Activated CD8-positive, alpha-beta memory T cell treated with anti-CD3 and anti-CD28 coated beads for 4 hours (primary cell): ENCODE measurements around the gene APOM.

Experiments
- DNase-seq, 2 donors: peaks; one replicate each; pipeline ENCODE4 v3.0.0-alpha.2; 2020; ENCODE audit warnings: low read depth in 2 of 2

The APOM gene

GRCh38 chr6:31658158-31658688 lies 2.5 kb downstream of the APOM start:
- DNase-seq: no peak

- DNase-seq: no peak
Measured at GRCh38 chr6:31658983-31659648, 3.4 kb downstream of the APOM start.

DNA sequence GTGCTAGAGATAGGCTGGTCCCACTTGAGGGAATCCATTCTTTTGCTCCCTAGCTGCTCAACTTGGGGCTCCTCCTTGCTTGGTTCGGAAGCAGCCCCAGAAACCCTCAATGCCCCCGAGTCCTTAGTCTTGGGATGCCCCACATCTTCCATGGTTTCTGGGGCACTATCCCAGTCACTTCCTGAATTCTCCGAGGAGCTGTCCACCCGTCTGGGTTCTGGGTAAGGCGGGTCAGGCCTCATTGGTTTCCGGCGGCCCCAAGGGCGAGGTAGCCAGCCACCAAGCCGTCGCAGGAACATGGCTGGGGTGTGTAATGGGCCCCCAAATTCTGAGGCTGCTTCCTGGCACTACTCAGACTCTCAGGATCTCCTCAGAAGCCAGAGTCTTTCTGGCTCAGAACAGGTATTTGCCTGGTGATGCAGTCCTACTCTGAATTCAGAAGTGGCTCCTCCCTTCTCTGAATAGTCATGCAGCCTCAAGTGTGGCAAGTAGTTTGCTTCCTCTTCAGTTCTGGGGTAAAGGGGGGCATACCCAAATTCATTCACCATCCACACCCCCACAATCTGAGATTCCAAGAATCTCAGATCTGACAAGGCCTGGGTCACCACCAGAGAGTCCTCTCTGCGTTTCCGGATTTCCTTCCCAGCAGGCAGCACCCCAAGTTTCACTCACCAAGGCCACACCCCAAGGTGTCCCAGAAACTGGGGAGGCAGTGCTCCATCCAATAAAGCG lies 4.1 kb downstream of the APOM start:
- no peak for DNase-seq

DNA sequence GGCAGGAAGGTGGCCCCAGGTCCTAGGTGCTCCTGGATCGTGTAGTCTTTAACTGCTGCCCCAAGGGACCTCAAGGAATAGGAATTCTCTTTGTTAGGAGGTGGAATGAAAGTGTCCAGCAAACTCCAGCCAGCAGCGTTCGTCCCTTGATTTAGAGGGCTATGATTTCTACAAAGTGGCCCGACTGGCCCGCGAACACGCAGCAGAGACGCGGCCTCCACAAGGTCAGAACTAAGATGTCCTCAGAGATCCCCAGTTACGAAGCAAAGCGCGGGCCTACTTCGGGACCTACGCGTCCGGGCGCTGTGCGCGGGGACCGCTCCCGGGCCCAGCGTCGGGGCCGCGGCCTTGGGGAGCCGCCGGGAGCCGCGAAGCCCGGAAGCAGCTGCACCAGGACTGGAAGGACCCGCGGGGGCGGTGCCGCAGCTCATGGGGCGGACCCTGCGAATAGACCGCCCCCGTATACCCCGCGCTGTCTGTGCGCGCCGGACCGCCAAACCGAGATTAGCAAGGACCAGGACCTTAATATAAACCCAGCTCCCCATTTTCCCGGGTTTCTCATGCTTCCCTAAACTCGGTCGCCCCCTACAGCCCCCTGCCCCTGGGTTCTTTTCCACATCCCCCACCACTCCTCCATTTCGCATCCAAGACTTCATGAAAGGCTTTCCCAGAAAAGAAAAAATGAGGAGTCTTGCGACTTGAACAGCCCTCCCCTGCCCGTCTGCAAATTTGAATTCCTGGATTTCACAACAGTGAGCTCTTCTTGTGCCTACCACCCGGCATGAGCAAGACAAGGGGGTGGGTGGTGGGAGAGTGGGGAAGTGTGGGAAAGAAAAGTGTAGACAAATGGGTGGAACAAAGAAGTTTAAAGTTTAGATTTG lies 4.9 kb downstream of the APOM start, which contains the start of gene C6orf47:
Gene C6orf47, minus strand, starts transcription at position 398 of the 881 bp plus-strand sequence. CDS start 831 bp downstream, outside the sequence.
- DNase-seq: peak; percentile 56

DNA sequence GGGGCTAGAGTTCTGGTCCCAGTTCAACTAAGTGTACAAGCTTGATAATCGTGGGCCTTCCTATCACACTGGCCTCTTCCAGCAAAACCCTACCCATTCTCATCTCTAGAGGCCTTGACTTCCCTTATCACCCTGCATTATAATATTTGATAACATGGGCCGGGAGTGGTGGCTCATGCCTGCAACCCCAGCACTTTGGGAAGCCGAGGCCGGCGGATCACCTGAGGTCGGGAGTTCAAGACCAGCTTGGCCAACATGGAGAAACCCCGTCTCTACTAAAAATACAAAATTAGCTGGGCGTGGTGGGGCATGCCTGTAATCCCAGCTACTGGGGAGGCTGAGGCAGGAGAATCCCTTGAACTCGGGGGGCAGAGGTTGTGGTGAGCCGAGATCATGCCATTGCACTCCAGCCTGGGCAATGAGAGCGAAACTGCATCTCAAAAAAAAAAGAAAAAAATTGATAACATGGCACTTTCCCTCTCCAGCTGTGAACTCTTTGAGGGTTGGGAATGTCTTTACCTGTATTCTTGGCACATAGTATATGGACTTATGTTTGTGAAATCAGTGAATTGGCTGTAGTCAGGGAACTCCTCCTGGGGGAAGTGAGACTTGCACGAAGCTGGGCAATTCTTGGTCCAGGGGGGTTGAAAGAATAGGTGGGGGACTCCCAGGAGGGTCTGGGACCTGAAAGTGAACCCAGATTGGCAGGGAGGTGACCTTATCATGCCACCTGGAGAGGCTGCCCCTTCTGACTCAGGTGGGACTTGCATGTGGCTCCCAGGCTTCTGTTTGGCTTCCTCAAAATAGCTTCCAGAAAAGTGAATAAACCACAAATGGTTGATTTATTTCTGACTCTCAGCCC lies 5.8 kb downstream of the APOM start:
- no peak for DNase-seq

GRCh38 chr6:31662124-31662723 lies 6.5 kb downstream of the APOM start:
- DNase-seq: no peak

- DNase-seq: no peak
Measured at GRCh38 chr6:31663126-31663960, 7.6 kb downstream of the APOM start.

GRCh38 chr6:31663961-31664789 lies 8.5 kb downstream of the APOM start:
- no peak for DNase-seq

DNA sequence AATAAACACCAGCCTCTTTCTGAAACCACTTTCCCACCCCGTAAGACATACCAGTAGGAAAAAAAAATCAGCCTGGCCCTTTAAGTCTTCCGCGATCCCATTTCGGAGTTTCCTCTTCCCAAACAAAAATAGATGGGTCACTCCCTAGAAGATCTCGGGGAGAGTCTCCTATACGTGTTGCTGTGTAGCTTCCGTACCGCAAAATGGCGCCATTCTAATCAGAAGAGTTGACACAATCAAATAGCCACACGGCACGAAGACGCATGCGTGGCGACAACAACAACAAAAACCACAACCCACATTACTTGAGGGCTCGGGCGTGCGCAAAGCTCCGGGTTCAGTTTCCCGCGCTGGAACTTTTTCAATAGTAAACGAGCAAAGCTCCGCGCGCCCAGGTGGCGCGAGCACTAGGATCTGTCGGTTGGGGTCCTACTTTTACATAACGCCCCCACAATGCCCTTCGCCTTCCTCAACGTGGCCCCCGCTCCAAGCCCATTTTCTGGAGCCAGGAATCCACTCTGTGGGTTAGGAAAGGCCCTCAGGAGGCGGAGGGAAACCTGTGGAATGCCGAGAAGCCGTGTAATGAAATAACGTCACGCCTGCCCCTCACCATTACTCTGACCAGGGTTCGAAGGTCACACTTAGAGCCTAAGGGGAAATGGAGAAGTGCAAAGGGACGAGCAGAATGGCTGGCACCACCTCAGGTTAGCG lies 9.3 kb downstream of the APOM start, which contains the start of gene GPANK1:
Gene GPANK1, minus strand, starts transcription at position 208 of the 711 bp plus-strand sequence. CDS start 519 bp downstream, outside the sequence.
- DNase-seq: peak; percentile 75 to 85

DNA sequence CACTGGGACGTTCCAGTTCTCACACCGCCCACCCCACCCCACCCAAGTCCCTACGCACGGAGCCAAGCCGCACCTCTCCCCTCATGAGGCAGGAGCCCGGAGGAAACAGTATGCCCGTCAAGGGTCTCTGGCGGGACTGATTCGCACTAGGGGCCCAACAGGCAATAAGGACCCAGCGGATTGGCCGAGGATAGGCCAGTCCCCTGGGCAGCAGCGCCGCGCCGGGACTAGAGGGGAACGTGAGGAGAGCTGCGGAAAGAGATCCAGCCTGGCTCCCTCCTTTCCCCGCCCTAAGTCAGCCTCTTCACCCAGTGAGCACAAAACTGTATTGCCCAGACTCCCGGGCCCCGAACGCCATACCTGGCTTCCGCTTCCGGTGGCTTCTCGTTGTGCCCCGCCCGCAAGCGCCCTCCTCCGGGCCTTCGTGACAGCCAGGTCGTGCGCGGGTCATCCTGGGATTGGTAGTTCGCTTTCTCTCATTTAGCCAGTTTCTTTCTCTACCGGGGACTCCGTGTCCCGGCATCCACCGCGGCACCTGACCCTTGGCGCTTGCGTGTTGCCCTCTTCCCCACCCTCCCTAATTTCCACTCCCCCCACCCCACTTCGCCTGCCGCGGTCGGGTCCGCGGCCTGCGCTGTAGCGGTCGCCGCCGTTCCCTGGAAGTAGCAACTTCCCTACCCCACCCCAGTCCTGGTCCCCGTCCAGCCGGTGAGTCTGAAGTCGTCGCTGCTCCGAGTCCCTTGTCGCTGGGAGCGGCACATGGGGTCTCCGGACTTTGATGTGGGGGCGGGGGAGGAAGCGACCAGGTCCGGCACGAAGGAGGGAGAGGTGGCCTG lies 10.0 kb downstream of the APOM start, which contains the start of gene CSNK2B:
Gene CSNK2B, plus strand, starts transcription at position 580 of the 836 bp plus-strand sequence. CDS start 752 bp downstream, outside the sequence.
- peak; percentile 94 to 96 for DNase-seq

GRCh38 chr6:31666337-31666965 lies 10.8 kb downstream of the APOM start:
- no peak for DNase-seq

DNA sequence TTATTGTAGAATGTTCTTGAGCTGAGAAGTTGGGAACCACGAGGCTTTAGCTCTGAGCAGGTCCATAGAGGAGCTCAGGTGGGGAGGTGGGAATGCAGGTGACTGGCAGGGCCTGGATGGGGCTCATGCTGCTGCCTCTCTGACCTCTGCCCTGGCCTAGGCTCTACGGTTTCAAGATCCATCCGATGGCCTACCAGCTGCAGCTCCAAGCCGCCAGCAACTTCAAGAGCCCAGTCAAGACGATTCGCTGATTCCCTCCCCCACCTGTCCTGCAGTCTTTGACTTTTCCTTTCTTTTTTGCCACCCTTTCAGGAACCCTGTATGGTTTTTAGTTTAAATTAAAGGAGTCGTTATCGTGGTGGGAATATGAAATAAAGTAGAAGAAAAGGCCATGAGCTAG lies 14.0 kb downstream of the APOM start, which contains the start of gene LY6G5B:
Gene LY6G5B, plus strand, starts transcription at position 301 of the 400 bp plus-strand sequence. CDS start 975 bp downstream, outside the sequence.
- no peak for DNase-seq

DNA sequence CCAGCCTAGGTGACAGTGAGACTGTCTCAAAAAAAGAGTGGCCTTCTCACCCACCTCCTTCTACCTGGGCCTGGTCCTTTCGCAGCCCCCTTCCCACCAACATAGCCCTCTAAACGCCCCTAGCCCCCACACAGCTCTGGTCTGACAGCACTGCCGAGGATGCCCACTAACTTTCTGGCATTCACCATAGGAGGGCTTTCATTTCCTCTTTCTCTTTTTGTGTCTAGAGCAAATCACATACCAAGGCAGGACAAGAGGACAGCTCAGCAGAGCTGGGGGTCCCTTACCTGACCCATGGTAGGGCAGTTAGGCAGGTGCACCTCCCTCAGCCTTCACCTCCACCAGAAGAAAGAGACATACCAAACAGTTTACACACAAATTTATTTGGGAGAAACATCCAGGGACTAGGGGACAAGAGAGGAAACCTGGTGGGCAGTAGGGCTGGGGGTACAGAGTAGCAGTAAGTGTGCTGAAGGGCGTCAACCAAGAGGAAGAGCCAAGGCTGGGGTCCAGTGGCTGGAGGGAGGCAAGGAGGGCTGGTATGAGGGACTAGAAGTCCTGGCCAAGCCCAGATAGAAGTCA lies 20.7 kb downstream of the APOM start:
- no peak for DNase-seq

DNA sequence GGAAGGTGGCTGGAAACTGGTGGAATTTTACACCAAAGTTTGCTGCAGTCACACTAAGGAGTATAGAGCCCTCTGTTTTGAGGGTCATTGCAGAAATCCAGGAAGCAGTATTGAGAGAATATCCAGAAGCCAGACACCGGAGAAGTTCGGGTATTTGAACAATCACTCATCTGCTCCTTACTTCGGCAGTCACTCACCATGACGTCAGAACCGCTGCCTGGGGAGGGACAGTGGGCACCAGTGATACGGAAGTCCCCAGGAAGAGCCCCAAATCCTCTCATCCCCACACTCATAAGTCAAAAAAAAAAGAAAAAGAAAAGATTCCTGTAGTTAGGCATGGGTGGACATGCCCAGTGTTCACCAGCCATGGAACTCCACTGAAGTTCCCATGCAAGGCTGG lies 21.2 kb downstream of the APOM start:
- no peak for DNase-seq

DNA sequence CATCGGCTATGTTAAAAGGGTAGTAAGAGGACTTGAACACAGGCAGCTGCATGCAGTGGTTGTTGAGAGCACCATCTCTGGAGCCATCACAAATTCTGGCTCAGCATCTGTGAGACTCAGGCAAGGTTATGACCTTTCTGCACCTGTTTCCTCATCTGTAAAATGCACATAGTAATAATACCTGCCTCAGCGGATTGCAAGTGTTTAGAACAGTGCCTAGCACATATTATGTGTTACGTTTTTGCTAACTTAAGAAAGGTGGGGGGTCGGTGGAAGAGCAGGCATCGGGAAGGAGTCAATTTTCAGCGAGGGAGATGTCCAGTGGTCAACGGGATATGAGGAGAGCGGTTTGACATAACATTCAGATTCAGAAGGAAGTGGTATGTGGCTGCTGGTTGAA lies 22.3 kb downstream of the APOM start:
- no peak for DNase-seq
